NB4 (cell line): ENCODE measurements around the gene RBMS3.

Experiments used
- MYC ChIP-seq: IDR thresholded peaks from 2 replicates; pipeline ENCODE4 v1.6.1; 2011; ENCODE audit warnings: low read depth, low read length
- POLR2A ChIP-seq: IDR thresholded peaks from 2 replicates; pipeline ENCODE4 v1.6.1; 2011; ENCODE audit warnings: mild to moderate bottlenecking; ENCODE audit not compliant: insufficient read length; ENCODE audit errors: extremely low read depth
- TF ChIP-seq, protein P1 (sequence below): IDR thresholded peaks from one replicate; pipeline ENCODE4 v1.5.1; 2012; ENCODE audit warnings: low read depth, low read length

DNA sequence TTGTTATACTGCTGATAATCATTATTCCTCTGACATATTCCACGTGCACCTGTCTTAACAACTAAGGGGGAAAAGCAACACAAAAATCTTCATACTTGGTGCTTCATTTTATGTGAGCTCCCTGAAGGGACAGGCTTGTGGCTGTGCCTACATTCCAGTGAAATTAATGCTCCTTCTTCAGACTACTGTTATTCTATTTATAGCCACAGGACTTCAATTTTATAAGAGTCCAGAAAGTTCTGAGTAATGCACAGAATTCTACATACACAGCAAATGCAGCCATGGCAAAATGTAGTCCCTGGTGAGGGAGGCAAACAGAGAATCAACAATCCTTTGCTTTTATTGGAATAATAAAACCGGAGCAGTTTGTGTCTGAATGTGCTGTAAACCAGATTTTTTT is 417.1 kb downstream of the RBMS3 start:
- TF ChIP-seq, protein P1, sequence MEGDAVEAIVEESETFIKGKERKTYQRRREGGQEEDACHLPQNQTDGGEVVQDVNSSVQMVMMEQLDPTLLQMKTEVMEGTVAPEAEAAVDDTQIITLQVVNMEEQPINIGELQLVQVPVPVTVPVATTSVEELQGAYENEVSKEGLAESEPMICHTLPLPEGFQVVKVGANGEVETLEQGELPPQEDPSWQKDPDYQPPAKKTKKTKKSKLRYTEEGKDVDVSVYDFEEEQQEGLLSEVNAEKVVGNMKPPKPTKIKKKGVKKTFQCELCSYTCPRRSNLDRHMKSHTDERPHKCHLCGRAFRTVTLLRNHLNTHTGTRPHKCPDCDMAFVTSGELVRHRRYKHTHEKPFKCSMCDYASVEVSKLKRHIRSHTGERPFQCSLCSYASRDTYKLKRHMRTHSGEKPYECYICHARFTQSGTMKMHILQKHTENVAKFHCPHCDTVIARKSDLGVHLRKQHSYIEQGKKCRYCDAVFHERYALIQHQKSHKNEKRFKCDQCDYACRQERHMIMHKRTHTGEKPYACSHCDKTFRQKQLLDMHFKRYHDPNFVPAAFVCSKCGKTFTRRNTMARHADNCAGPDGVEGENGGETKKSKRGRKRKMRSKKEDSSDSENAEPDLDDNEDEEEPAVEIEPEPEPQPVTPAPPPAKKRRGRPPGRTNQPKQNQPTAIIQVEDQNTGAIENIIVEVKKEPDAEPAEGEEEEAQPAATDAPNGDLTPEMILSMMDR, result no peak
- TF ChIP-seq MYC, result no peak
- TF ChIP-seq POLR2A, result no peak
